RWPE2 (cell line): Measurements from ENCODE around the gene EMX2.

Source experiments
- ATAC-seq: fragments of 200-7000 bp; cut with Tn5 transposase; 3 replicates; pipeline ENCODE4 v1.9.1; 2021; ENCODE audit warnings: low read depth
- DNase-seq: peaks from one replicate; pipeline ENCODE4 v3.0.0-alpha.2; 2020; ENCODE audit warnings: low spot score
- H3K27ac ChIP-seq: fragments of 450-650 bp; 2 replicates; pipeline ENCODE4 v1.5.1; 2017; ENCODE audit warnings: mild to moderate bottlenecking; ENCODE audit not compliant: poor library complexity, severe bottlenecking
- H3K27me3 ChIP-seq: fragments of 250-450 bp; sonication (Bioruptor Pico); 2 replicates; pipeline ENCODE4 v1.5.1; 2021; ENCODE audit warnings: mild to moderate bottlenecking, moderate library complexity; ENCODE audit not compliant: insufficient read depth, poor library complexity, severe bottlenecking
- H3K36me3 ChIP-seq: fragments of 250-450 bp; sonication (Bioruptor Pico); 2 replicates; pipeline ENCODE4 v1.5.1; 2020; ENCODE audit warnings: low read depth, mild to moderate bottlenecking, moderate library complexity
- H3K4me1 ChIP-seq: fragments of 250-450 bp; sonication (Bioruptor Pico); 2 replicates; pipeline ENCODE4 v1.5.1; 2021; ENCODE audit warnings: mild to moderate bottlenecking, moderate library complexity; ENCODE audit not compliant: insufficient read depth, poor library complexity, severe bottlenecking
- H3K4me3 ChIP-seq: fragments of 250-450 bp; sonication (Bioruptor Pico); 2 replicates; pipeline ENCODE4 v1.5.1; 2021; ENCODE audit warnings: mild to moderate bottlenecking, moderate library complexity; ENCODE audit not compliant: severe bottlenecking
- H3K9me3 ChIP-seq: fragments of 250-450 bp; sonication (Bioruptor Pico); 2 replicates; pipeline ENCODE4 v1.5.1; 2021; ENCODE audit warnings: mild to moderate bottlenecking, moderate library complexity; ENCODE audit not compliant: severe bottlenecking
- CTCF ChIP-seq: fragments of 450-650 bp; IDR thresholded peaks from one replicate; pipeline ENCODE4 v1.5.1; 2017; ENCODE audit warnings: mild to moderate bottlenecking, moderate library complexity; ENCODE audit not compliant: poor library complexity, severe bottlenecking

The EMX2 gene

GRCh38 chr10:117555863-117556262, 13.3 kb downstream of the EMX2 start:
- Histone ChIP-seq H3K9me3 (no peaks in the 10 kb centered on the region), H3K4me1 (no peaks in the 10 kb centered on the region), H3K36me3 (no peaks in the 10 kb centered on the region), H3K4me3 (no peak overlapping the region), H3K27me3 (peaks cover 46% of the 10 kb centered on the region), H3K27ac (no peak overlapping the region)
- TF ChIP-seq CTCF, result no peak
- ATAC-seq (no peak), DNase-seq (no peak)

GRCh38 chr10:117556356-117556755, 13.8 kb downstream of the EMX2 start:
- no peak overlapping the region for H3K27ac ChIP-seq
- no peak for DNase-seq
- H3K4me3 ChIP-seq, result no peak overlapping the region
- no peaks in the 10 kb centered on the region for H3K36me3 ChIP-seq
- no peaks in the 10 kb centered on the region for H3K4me1 ChIP-seq
- H3K9me3 ChIP-seq, result no peaks in the 10 kb centered on the region
- peaks cover 41% of the 10 kb centered on the region for H3K27me3 ChIP-seq
- ATAC-seq, result no peak
- TF ChIP-seq CTCF, result no peak

- ATAC-seq (no peak), DNase-seq (no peak)
- H3K4me1 ChIP-seq, result no peaks in the 10 kb centered on the region
- H3K9me3 ChIP-seq, result no peaks in the 10 kb centered on the region
- no peak overlapping the region for H3K27ac ChIP-seq
- TF ChIP-seq CTCF, result no peak
- no peak overlapping the region for H3K4me3 ChIP-seq
- H3K36me3 ChIP-seq, result no peaks in the 10 kb centered on the region
- H3K27me3 ChIP-seq, result peaks cover 8% of the 10 kb centered on the region
Observed at GRCh38 chr10:117559712-117560111, 17.2 kb downstream of the EMX2 start.

- Histone ChIP-seq H3K27ac (no peak overlapping the region), H3K4me3 (no peak overlapping the region), H3K9me3 (no peaks in the 10 kb centered on the region), H3K27me3 (peaks cover 3% of the 10 kb centered on the region), H3K4me1 (no peaks in the 10 kb centered on the region), H3K36me3 (no peaks in the 10 kb centered on the region)
- DNase-seq (no peak), ATAC-seq (no peak)
- no peak for TF ChIP-seq CTCF
Observed at GRCh38 chr10:117560942-117561341, 18.4 kb downstream of the EMX2 start.

- peaks cover 3% of the 10 kb centered on the region for H3K27me3 ChIP-seq
- ATAC-seq, result no peak
- H3K4me3 ChIP-seq, result no peak overlapping the region
- H3K36me3 ChIP-seq, result no peaks in the 10 kb centered on the region
- no peak overlapping the region for H3K27ac ChIP-seq
- H3K9me3 ChIP-seq, result no peaks in the 10 kb centered on the region
- TF ChIP-seq CTCF, result no peak
- H3K4me1 ChIP-seq, result no peaks in the 10 kb centered on the region
- no peak for DNase-seq
Observed at GRCh38 chr10:117562220-117562619, 19.7 kb downstream of the EMX2 start.
